Measurements from ENCODE around the gene ZNF579. TPM values are rescaled to one million over a fixed set of nuclear protein-coding genes. Genes with fewer than 3 reads are reported as not detected.

The ZNF579 gene
- total and polyA plus RNA-seq, 2 of the 13 experiments (the other 11 are each of a cell fraction or from before 2014, with no cell fraction given), result 2.1 to 2.9 TPM

DNA sequence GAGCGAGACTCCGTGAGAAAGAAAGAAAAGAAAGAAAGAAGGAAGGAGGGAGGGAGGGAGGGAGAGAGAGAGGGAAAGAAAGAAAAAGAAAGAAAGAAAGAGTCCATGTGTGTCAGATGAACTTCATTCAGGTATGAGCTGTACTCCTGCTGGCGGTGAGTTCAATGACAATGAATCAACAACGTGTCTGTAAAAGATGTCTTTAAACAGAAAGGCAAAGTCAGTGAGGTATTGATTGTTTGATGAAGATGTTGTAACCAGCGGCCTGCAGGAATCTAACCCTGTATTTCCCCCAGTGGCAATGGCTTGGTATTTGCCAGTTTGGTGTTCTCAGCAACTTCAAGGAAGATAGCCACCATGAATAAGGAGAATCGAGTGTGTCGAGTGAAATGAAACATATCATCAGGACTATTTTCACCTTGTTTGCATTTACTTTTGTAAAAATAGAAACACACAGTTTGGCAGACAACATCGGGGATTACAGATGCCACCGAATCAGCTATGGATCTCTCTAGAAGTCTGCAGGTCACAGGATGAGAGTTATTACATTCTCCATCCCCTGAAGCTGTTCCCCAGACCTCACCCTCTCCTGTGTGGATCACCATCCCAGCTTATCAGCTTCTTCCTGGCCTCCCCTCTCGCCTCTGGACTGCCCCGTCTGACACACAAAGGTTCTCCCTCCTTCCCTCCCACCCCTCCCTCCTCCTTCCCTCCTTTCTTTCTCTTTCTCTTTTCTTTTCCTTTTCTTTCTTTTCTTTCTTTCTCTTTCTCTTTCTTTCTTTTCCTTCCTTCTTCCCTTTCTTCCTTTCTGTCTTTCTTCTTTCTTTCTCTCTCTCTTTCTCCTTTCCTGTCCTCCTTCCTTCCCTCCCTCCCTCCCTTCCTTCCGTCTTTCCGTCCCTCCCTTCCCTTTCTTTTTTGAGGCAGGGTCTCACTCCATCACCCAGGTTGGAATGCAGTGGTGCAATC lies 27.1 kb downstream of the ZNF579 start (continued):
- TF ChIP-seq, protein P1, sequence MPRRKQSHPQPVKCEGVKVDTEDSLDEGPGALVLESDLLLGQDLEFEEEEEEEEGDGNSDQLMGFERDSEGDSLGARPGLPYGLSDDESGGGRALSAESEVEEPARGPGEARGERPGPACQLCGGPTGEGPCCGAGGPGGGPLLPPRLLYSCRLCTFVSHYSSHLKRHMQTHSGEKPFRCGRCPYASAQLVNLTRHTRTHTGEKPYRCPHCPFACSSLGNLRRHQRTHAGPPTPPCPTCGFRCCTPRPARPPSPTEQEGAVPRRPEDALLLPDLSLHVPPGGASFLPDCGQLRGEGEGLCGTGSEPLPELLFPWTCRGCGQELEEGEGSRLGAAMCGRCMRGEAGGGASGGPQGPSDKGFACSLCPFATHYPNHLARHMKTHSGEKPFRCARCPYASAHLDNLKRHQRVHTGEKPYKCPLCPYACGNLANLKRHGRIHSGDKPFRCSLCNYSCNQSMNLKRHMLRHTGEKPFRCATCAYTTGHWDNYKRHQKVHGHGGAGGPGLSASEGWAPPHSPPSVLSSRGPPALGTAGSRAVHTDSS (CRISPR knock-in tag; conservative IDR thresholded peaks at IDR 0.05), result no peak
- TF ChIP-seq AKAP8 (CRISPR knock-in tag; IDR thresholded peaks at IDR 0.05) (no peak), ZBTB26 (CRISPR knock-in tag; IDR thresholded peaks at IDR 0.05; ENCODE audit: borderline replicate concordance) (no peak), DBP (CRISPR knock-in tag; IDR thresholded peaks at IDR 0.05; ENCODE audit: not compliant biosample characterization) (no peak), ARID5B (CRISPR knock-in tag; IDR thresholded peaks at IDR 0.05) (peak; percentile 91), ZNF879 (CRISPR knock-in tag; IDR thresholded peaks at IDR 0.05) (no peak), MEIS2 (CRISPR knock-in tag; IDR thresholded peaks at IDR 0.05) (no peak), KDM3A (CRISPR knock-in tag; IDR thresholded peaks at IDR 0.05; ENCODE audit: low read depth) (no peak), SAP130 (CRISPR knock-in tag; IDR thresholded peaks at IDR 0.05; ENCODE audit: low read depth) (peak; percentile 72), MIER3 (CRISPR knock-in tag; IDR thresholded peaks at IDR 0.05; ENCODE audit: borderline replicate concordance) (peak; percentile 53; the same call in 1 of the 2 replicates), SPEN (CRISPR knock-in tag; IDR thresholded peaks at IDR 0.05; ENCODE audit: low read depth) (no peak), FOXK2 (IDR thresholded peaks at IDR 0.05) (0 out of 2 replicates have a peak, but pooled peaks have one; percentile 33), FOXO1 (CRISPR knock-in tag; IDR thresholded peaks at IDR 0.05) (peak; percentile 56; the same call in 1 of the 2 replicates), ZNF792 (CRISPR knock-in tag; IDR thresholded peaks at IDR 0.05) (no peak), ZBTB8A (CRISPR knock-in tag; IDR thresholded peaks at IDR 0.05; ENCODE audit: borderline replicate concordance, low read depth) (no peak), FIP1L1 (IDR thresholded peaks at IDR 0.05; ENCODE audit: borderline replicate concordance, insufficient read depth, low read depth, low read length) (no peak), ZNF678 (CRISPR knock-in tag; IDR thresholded peaks at IDR 0.05) (no peak), NFIB (CRISPR knock-in tag; IDR thresholded peaks at IDR 0.05; ENCODE audit: borderline replicate concordance) (no peak), GPN1 (CRISPR knock-in tag; IDR thresholded peaks at IDR 0.05; ENCODE audit: borderline replicate concordance) (no peak)
- TF ChIP-seq, protein P2, sequence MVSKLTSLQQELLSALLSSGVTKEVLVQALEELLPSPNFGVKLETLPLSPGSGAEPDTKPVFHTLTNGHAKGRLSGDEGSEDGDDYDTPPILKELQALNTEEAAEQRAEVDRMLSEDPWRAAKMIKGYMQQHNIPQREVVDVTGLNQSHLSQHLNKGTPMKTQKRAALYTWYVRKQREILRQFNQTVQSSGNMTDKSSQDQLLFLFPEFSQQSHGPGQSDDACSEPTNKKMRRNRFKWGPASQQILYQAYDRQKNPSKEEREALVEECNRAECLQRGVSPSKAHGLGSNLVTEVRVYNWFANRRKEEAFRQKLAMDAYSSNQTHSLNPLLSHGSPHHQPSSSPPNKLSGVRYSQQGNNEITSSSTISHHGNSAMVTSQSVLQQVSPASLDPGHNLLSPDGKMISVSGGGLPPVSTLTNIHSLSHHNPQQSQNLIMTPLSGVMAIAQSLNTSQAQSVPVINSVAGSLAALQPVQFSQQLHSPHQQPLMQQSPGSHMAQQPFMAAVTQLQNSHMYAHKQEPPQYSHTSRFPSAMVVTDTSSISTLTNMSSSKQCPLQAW (CRISPR knock-in tag; IDR thresholded peaks at IDR 0.05), result no peak
